GM10266 (cell line): ENCODE measurements around the gene CDNF.

ENCODE experiments used
- DNase-seq: peaks from one replicate; pipeline ENCODE4 v3.0.0; 2012; ENCODE audit errors: extremely low spot score
- TF ChIP-seq, protein P1 (sequence below): IDR thresholded peaks from 2 replicates; pipeline ENCODE4 v1.5.1; 2012; ENCODE audit warnings: mild to moderate bottlenecking, low read depth; ENCODE audit not compliant: control insufficient read depth, insufficient read depth; ENCODE audit errors: missing control alignments

The CDNF gene

DNA sequence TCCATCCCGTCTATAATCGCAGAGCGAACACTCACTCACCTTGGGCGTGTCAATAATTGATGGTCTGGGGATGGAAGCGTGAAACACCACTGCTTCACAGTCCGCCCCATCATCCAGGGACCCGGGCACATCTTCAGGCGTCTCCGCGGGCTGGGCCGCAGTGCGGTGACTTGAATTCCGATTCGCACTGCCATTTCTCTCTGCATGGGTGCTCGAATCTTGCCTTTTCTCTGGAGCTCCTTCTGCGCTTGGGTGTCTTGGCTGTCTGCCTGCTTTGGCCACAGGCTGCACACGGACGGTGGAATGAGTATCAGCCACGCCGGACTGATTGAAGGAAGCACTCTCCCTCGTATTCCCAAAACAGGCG lies 63.6 kb downstream of the CDNF start:
- DNase-seq, result no peak
- TF ChIP-seq, protein P1, sequence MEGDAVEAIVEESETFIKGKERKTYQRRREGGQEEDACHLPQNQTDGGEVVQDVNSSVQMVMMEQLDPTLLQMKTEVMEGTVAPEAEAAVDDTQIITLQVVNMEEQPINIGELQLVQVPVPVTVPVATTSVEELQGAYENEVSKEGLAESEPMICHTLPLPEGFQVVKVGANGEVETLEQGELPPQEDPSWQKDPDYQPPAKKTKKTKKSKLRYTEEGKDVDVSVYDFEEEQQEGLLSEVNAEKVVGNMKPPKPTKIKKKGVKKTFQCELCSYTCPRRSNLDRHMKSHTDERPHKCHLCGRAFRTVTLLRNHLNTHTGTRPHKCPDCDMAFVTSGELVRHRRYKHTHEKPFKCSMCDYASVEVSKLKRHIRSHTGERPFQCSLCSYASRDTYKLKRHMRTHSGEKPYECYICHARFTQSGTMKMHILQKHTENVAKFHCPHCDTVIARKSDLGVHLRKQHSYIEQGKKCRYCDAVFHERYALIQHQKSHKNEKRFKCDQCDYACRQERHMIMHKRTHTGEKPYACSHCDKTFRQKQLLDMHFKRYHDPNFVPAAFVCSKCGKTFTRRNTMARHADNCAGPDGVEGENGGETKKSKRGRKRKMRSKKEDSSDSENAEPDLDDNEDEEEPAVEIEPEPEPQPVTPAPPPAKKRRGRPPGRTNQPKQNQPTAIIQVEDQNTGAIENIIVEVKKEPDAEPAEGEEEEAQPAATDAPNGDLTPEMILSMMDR, result no peak

DNA sequence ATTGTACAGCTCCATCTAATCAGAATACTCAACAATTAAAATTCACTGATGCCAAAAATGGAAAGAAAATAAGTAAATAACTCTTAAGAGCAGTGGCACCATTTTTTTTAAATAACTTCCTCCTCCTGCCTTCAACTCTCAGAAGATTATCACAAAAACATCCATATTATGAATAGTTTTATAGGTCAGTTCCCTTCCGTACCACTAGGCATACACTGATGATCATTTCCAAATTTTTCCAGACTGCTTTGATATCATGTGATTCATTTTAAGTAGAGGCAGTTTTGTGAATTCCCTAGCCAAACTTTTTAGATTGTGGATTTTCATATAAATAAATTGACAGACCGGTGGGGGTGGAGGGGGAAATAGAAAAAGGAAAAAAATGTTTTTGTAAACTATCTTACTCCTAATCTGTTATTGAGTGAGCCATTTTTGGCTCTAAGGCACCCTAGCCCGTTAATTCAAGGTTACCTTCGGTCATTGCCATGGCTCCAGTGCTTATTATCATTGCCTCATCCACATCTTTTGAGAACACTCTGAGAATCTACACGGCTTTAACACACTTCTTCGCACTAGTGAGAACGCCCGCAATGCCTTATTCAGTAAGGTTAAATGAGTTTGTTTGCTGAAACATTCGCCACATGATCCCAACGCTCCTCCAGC lies 64.2 kb downstream of the CDNF start:
- TF ChIP-seq, protein P1, result no peak
- no peak for DNase-seq

DNA sequence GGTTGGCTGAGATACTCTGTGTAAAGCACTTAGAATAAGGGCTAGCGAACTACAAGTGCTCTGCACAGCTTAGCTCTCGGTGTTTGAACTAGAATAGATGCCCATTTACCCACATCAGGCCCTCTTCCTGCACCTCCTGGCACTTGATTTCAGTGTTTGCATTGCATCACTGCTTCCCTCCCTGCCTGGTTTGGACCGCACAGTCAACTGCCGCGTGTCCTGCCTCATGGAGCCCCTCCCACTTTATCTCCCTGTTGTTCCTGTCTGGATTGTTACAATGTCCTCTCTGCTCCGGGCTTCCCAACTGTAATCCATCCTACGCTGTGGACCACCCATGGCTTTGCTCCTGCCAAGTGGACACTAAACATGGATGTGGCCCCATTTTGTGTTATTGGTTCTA lies 65.4 kb downstream of the CDNF start:
- TF ChIP-seq, protein P1, result no peak

DNA sequence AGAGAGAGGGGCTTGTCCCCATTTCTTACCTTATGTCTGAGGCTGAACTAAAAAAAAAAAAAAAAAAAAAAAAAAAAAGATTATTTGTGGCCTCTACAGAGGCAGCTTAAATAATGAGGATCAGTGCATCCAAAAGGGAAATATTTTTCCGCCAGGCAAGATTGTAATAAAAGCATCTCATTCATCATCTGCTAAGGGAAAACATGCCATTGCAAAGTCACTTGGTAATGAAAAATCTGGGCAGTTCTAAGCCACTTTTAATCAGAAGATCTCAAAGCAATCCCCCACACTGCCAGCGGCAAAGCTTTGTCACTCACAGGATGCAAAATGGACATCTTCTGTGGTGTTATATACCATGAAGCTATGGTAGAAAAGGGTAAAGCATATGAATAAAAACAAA lies 66.9 kb downstream of the CDNF start:
- no peak for DNase-seq
- TF ChIP-seq, protein P1, result no peak

More for the DNA sequence above, 65.4 kb downstream of the CDNF start:
- DNase-seq, result no peak
